HepG2 (cell line): ENCODE results near the gene ZBTB4. TPM values are rescaled to one million over a fixed set of nuclear protein-coding genes. Genes with fewer than 3 reads are reported as not detected.
A peak's percentile ranks its signal among the peaks of the same experiment; 100 is the strongest.

Experiments used
- ATF7-NPFF ChIP-seq: sonication (generic); formaldehyde crosslinking; IDR thresholded peaks from 2 replicates; pipeline ENCODE4 v1.8.1; 2023; ENCODE audit warnings: mild to moderate bottlenecking, low read depth, missing genetic modification reagents, moderate library complexity
- CENPX ChIP-seq: sonication (generic); formaldehyde crosslinking; IDR thresholded peaks from 2 replicates; pipeline ENCODE4 v1.9.0; 2021; ENCODE audit warnings: mild to moderate bottlenecking, missing genetic modification reagents, moderate library complexity
- CSRNP1 ChIP-seq: sonication (generic); formaldehyde crosslinking; IDR thresholded peaks from 2 replicates; pipeline ENCODE4 v1.8.1; 2023; ENCODE audit warnings: mild to moderate bottlenecking, missing genetic modification reagents
- IRX3 ChIP-seq: sonication (generic); formaldehyde crosslinking; IDR thresholded peaks from 2 replicates; pipeline ENCODE4 v1.8.1; 2023; ENCODE audit warnings: mild to moderate bottlenecking, low read depth, missing genetic modification reagents, borderline replicate concordance
- KDM5A ChIP-seq: fragments of 200-600 bp; sonication (generic); IDR thresholded peaks from 2 replicates; pipeline ENCODE4 v1.7.0; 2018; ENCODE audit warnings: antibody characterized with exemption, mild to moderate bottlenecking, low read length, borderline replicate concordance
- MED13 ChIP-seq: sonication (generic); formaldehyde crosslinking; IDR thresholded peaks from 2 replicates; pipeline ENCODE4 v1.5.0; 2020; ENCODE audit warnings: missing genetic modification reagents
- NFAT5 ChIP-seq: sonication (generic); formaldehyde crosslinking; IDR thresholded peaks from 2 replicates; pipeline ENCODE4 v1.4.0; 2020; ENCODE audit warnings: missing genetic modification reagents
- PHF20 ChIP-seq: sonication (generic); formaldehyde crosslinking; IDR thresholded peaks from 2 replicates; pipeline ENCODE4 v1.5.0; 2020; ENCODE audit warnings: mild to moderate bottlenecking, missing genetic modification reagents
- RFXAP ChIP-seq: sonication (generic); formaldehyde crosslinking; IDR thresholded peaks from 2 replicates; pipeline ENCODE4 v1.4.0; 2020; ENCODE audit warnings: missing genetic modification reagents, borderline replicate concordance
- TERF1 ChIP-seq: sonication (generic); formaldehyde crosslinking; IDR thresholded peaks from 2 replicates; pipeline ENCODE4 v1.8.0; 2022; ENCODE audit warnings: mild to moderate bottlenecking, missing genetic modification reagents, moderate library complexity
- TGIF2 ChIP-seq: IDR thresholded peaks from 2 replicates; pipeline ENCODE4 v1.6.1; 2016; ENCODE audit warnings: control low read depth, missing compliant biosample characterization
- ZNF10 ChIP-seq: sonication (generic); formaldehyde crosslinking; IDR thresholded peaks from 2 replicates; pipeline ENCODE4 v1.4.0; 2020; ENCODE audit warnings: mild to moderate bottlenecking, low read depth, missing genetic modification reagents, borderline replicate concordance
- ZNF446 ChIP-seq: sonication (generic); formaldehyde crosslinking; IDR thresholded peaks from 2 replicates; pipeline ENCODE4 v1.5.0; 2020; ENCODE audit warnings: mild to moderate bottlenecking, missing genetic modification reagents
- polyA plus RNA-seq, 8 experiments: library from polyadenylated mRNA; depleted of rRNA in 3 of 8; stranded (reverse) in 7 of 8; unstranded in 1 of 8; fragments of >200 nt; fragmentation: Illumina TruSeq in 4 of 8; extraction: Trizol in 4 of 8; gene quantifications; 2 replicates each; pipeline versions ENCODE4 v1.2.1 to v1.2.3, GENCODE V29; 2011 to 2016; ENCODE audit warnings: low read depth in 4 of 8, missing spikeins in 1 of 8, mixed read lengths in 1 of 8; ENCODE audit not compliant: insufficient read depth in 1 of 8
- total RNA-seq, 5 experiments: library from RNA; depleted of rRNA; stranded (reverse); fragments of >200 nt; fragmentation: Illumina TruSeq; extraction: Trizol; gene quantifications; 2 replicates each; pipeline ENCODE4 v1.2.3, GENCODE V29; 2016; ENCODE audit warnings: low read depth in 1 of 5
- TF ChIP-seq, protein P1 (sequence below): sonication (generic); formaldehyde crosslinking; IDR thresholded peaks from 2 replicates; pipeline ENCODE4 v1.5.0; 2020; ENCODE audit warnings: missing genetic modification reagents
- TF ChIP-seq, protein P2 (sequence below): IDR thresholded peaks from 2 replicates; pipeline ENCODE4 v1.4.0; 2020; ENCODE audit warnings: mild to moderate bottlenecking, missing genetic modification reagents

Gene ZBTB4
- total and polyA plus RNA-seq, 2 of the 13 experiments (the other 11 are each of a cell fraction or from before 2014, with no cell fraction given), result 4.3 to 7.4 TPM

- TF ChIP-seq CSRNP1 (CRISPR knock-in tag), result no peak
- TF ChIP-seq KDM5A, result 0 out of 2 replicates have a peak, but pooled peaks have one; percentile 24
- no peak for TF ChIP-seq MED13 (CRISPR knock-in tag)
- TF ChIP-seq TERF1 (CRISPR knock-in tag), result no peak
- TF ChIP-seq TGIF2 (CRISPR knock-in tag), result no peak
- no peak for TF ChIP-seq NFAT5 (CRISPR knock-in tag)
- TF ChIP-seq, protein P1, sequence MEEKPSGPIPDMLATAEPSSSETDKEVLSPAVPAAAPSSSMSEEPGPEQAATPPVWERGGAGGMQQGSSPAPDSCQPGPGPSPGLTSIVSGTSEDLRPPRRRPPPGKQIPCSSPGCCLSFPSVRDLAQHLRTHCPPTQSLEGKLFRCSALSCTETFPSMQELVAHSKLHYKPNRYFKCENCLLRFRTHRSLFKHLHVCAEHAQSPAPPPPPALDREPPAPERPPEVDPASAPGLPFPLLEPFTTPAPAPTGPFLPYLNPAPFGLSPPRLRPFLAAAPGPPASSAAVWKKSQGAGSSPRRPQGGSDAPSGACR (CRISPR knock-in tag), result no peak
- TF ChIP-seq, protein P2, sequence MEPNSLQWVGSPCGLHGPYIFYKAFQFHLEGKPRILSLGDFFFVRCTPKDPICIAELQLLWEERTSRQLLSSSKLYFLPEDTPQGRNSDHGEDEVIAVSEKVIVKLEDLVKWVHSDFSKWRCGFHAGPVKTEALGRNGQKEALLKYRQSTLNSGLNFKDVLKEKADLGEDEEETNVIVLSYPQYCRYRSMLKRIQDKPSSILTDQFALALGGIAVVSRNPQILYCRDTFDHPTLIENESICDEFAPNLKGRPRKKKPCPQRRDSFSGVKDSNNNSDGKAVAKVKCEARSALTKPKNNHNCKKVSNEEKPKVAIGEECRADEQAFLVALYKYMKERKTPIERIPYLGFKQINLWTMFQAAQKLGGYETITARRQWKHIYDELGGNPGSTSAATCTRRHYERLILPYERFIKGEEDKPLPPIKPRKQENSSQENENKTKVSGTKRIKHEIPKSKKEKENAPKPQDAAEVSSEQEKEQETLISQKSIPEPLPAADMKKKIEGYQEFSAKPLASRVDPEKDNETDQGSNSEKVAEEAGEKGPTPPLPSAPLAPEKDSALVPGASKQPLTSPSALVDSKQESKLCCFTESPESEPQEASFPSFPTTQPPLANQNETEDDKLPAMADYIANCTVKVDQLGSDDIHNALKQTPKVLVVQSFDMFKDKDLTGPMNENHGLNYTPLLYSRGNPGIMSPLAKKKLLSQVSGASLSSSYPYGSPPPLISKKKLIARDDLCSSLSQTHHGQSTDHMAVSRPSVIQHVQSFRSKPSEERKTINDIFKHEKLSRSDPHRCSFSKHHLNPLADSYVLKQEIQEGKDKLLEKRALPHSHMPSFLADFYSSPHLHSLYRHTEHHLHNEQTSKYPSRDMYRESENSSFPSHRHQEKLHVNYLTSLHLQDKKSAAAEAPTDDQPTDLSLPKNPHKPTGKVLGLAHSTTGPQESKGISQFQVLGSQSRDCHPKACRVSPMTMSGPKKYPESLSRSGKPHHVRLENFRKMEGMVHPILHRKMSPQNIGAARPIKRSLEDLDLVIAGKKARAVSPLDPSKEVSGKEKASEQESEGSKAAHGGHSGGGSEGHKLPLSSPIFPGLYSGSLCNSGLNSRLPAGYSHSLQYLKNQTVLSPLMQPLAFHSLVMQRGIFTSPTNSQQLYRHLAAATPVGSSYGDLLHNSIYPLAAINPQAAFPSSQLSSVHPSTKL (CRISPR knock-in tag), result 0 out of 2 replicates have a peak, but pooled peaks have one; percentile 6
- TF ChIP-seq IRX3 (CRISPR knock-in tag), result no peak
- TF ChIP-seq PHF20 (CRISPR knock-in tag), result no peak
- TF ChIP-seq ZNF446 (CRISPR knock-in tag), result no peak
- no peak for TF ChIP-seq ZNF10
- no peak for TF ChIP-seq RFXAP (CRISPR knock-in tag)
- no peak for TF ChIP-seq ATF7-NPFF
- TF ChIP-seq CENPX, result no peak
Observed at GRCh38 chr17:7479213-7480088, at the start of gene ZBTB4 (continued).
